ENCODE results near the gene ABHD16B. TPM values are rescaled to one million over a fixed set of nuclear protein-coding genes. Genes with fewer than 3 reads are reported as not detected.
A peak's percentile ranks its signal among the peaks of the same experiment; 100 is the strongest.

The ABHD16B gene
- total and polyA plus RNA-seq, 10 of the 15 experiments (the other 5 are each of a cell fraction or from before 2014, with no cell fraction given) = 0.13 TPM; not detected in 9

DNA sequence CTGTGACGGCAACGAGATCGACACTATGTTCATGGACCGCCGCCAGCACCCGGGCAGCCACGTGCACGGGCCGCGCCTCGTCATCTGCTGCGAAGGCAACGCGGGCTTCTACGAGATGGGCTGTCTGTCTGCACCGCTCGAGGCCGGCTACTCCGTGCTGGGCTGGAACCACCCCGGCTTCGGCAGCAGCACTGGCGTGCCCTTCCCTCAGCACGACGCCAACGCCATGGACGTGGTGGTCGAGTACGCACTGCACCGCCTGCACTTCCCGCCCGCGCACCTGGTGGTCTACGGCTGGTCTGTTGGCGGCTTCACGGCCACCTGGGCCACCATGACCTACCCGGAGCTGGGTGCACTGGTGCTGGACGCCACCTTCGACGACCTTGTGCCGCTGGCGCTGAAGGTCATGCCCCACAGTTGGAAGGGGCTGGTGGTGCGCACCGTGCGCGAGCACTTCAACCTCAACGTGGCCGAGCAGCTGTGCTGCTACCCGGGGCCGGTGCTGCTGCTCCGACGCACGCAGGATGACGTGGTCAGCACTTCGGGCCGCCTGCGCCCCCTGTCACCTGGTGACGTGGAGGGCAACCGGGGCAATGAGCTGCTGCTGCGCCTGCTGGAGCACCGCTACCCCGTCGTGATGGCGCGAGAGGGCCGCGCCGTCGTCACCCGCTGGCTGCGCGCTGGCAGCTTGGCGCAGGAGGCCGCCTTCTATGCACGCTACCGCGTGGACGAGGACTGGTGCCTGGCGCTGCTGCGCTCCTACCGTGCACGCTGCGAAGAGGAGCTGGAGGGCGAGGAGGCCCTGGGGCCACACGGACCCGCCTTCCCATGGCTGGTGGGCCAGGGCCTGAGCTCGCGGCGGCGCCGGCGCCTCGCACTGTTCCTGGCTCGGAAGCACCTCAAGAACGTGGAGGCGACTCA lies 943 bp downstream of the ABHD16B start:
- Histone ChIP-seq H3K9me3 (replicated peaks; ENCODE audit: control insufficient read depth, insufficient read depth, low read length) (no peaks in the 10 kb centered on the region), H3K27me3 (replicated peaks in 1 of 2; ENCODE audit: control insufficient read depth in 2 of 2, insufficient read depth in 2 of 2, low read length in 1 of 2) (no peaks in the 10 kb centered on the region), H3K9ac (ENCODE audit: control insufficient read depth, insufficient read depth, low read length) (no peak overlapping the region), H3K4me1 (ENCODE audit: control insufficient read depth, insufficient read depth, low read length) (peaks cover 25% of the 10 kb centered on the region), H2AFZ (ENCODE audit: control insufficient read depth, low read depth, low read length) (no peak overlapping the region), H4K20me1 (ENCODE audit: control insufficient read depth, insufficient read depth) (no peaks in the 10 kb centered on the region), H3K79me2 (ENCODE audit: control insufficient read depth, insufficient read depth, low read length) (peaks cover 33% of the 10 kb centered on the region), H3K4me3 (no peak overlapping the region), H3K27ac (ENCODE audit: control insufficient read depth, insufficient read depth) (no peak overlapping the region), H3K4me2 (ENCODE audit: control insufficient read depth, insufficient read depth) (no peak overlapping the region), H3K36me3 (ENCODE audit: control insufficient read depth in 2 of 2, insufficient read depth in 2 of 2, low read length in 1 of 2) (peaks cover 0 to 4% of the 10 kb centered on the region in 2 experiments; a peak in 3 of 4 replicates)
- ATAC-seq (no peak), DNase-seq (ENCODE audit: low read depth, low spot score) (no peak), FAIRE-seq (no peak)
- ChIA-PET RAD21 (ENCODE audit: unreplicated experiment) (interaction anchor here (0.9 to 3.1 kb wide), 4 partner anchors 11 to 118 kb away, joined by 3 to 18 read pairs (median 4); partner anchors contain the start of gene PRPF6), POLR2A (interaction anchor here (0.5 to 1.2 kb wide), 2 partner anchors 119 to 324 kb away, joined by 3 read pairs; no protein-coding TSS in a partner anchor), CTCF (interaction anchor here (1.0 to 4.4 kb wide), 3 partner anchors 76 to 325 kb away, joined by 3 to 38 read pairs (median 26); partner anchors contain the start of genes ARFRP1 and ZGPAT), SMC1A (ENCODE audit: uncharacterized antibody, unreplicated experiment) (interaction anchor here (3.5 kb wide), 1 partner anchor 77 kb away, joined by 19 read pairs; no protein-coding TSS in a partner anchor)
- no peak for TF ChIP-seq SP1 (IDR thresholded peaks at IDR 0.05; ENCODE audit: low read depth, low read length)
- 0 out of 2 replicates have a peak, but pooled peaks have one; percentile 33 for TF ChIP-seq GATAD2B (conservative IDR thresholded peaks at IDR 0.05; ENCODE audit: low read depth)
- no peak for TF ChIP-seq CREB1 (IDR thresholded peaks at IDR 0.05; ENCODE audit: low read depth)
- intact Hi-C loops (cut with micrococcal nuclease; ENCODE audit: unreplicated experiment) (loop anchor here (10.0 kb wide), 1 partner anchor 193 kb away; no protein-coding TSS in a partner anchor), in situ Hi-C loops (cut with MboI) (no loop called here)
- no TSS peak for BruUV-seq (replicated peaks)
- WGBS (ENCODE audit: insufficient coverage, insufficient replicate concordance, low lambda C conversion rate, missing lambda C conversion rate) = 98% methylated on average over 93 of the region's 95 CpGs
